Retinal pigment epithelial cell (primary cell): Measurements from ENCODE around the gene KCNMB4.

Experiments used
- DNase-seq: peaks from one replicate; pipeline ENCODE4 v3.0.0-alpha.2; 2010; ENCODE audit warnings: low read depth
- H3K4me3 ChIP-seq: 2 replicates; pipeline ENCODE4 v1.5.1; 2011; ENCODE audit warnings: mild to moderate bottlenecking, low read length, control low read depth, moderate library complexity
- TF ChIP-seq, protein P1 (sequence below): conservative IDR thresholded peaks from 2 replicates; pipeline ENCODE4 v1.5.1; 2011; ENCODE audit warnings: low read depth, low read length, control low read depth, inconsistent platforms

The KCNMB4 gene

GRCh38 chr12:70430400-70430799 is 64.3 kb downstream of the KCNMB4 start:
- no peak overlapping the region for H3K4me3 ChIP-seq
- no peak for DNase-seq
- TF ChIP-seq, protein P1, sequence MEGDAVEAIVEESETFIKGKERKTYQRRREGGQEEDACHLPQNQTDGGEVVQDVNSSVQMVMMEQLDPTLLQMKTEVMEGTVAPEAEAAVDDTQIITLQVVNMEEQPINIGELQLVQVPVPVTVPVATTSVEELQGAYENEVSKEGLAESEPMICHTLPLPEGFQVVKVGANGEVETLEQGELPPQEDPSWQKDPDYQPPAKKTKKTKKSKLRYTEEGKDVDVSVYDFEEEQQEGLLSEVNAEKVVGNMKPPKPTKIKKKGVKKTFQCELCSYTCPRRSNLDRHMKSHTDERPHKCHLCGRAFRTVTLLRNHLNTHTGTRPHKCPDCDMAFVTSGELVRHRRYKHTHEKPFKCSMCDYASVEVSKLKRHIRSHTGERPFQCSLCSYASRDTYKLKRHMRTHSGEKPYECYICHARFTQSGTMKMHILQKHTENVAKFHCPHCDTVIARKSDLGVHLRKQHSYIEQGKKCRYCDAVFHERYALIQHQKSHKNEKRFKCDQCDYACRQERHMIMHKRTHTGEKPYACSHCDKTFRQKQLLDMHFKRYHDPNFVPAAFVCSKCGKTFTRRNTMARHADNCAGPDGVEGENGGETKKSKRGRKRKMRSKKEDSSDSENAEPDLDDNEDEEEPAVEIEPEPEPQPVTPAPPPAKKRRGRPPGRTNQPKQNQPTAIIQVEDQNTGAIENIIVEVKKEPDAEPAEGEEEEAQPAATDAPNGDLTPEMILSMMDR: no peak

DNA sequence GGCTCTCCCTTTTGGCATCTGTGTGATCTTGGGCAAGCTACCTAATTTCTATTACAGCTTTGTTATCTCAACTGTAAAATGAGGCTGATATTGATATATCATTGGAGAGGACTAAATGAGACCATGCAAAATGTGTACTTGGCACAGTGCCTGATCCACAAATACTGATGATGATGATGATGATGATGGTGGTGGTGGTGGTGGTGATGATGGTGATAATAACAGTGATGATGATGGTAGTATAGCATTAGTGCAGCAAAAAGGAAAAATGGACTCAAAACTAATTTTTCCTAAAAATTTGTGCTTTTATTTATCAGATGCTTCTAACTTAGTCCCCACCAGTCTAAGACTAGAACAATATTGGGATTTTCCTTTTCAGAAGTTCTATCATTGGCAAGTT is 70.7 kb downstream of the KCNMB4 start:
- no peak overlapping the region for H3K4me3 ChIP-seq
- no peak for DNase-seq
- TF ChIP-seq, protein P1: no peak

DNA sequence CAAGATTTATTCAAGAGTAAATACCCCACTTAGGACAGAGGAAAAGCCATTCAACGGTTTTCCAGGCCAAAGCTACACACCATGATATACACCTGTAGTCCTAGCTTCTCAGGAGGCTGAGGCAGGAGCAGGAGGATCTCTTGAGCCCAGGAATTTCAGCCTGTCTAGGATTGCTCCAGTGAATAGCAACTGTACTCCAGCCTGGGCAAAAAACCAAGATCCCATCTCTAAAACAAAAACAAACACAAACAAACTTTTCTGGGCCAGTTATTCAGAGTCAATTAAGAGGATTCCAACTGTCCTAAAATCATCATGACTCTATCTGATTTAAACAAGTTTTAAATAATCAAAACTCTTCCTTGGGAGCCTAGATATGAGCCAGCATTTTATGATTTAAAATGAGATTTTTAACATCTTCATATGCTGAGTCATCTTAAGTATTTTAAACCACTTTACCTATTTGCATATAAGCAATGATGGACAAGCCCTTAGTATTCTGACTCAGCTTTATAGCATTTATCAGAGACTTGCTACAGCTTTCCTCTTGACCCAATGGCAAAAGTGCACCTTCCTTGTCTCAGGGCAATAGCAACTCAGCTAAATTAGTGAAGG is 77.1 kb downstream of the KCNMB4 start:
- TF ChIP-seq, protein P1: no peak
- H3K4me3 ChIP-seq: no peak overlapping the region
- peak; percentile 26 for DNase-seq

GRCh38 chr12:70444903-70445302 is 78.8 kb downstream of the KCNMB4 start:
- DNase-seq: no peak
- TF ChIP-seq, protein P1: no peak
- H3K4me3 ChIP-seq: no peak overlapping the region

- H3K4me3 ChIP-seq: no peak overlapping the region
- TF ChIP-seq, protein P1: no peak
- DNase-seq: peak; percentile 26
These were observed 82.3 kb downstream of the KCNMB4 start for GRCh38 chr12:70448371-70448770.

DNA sequence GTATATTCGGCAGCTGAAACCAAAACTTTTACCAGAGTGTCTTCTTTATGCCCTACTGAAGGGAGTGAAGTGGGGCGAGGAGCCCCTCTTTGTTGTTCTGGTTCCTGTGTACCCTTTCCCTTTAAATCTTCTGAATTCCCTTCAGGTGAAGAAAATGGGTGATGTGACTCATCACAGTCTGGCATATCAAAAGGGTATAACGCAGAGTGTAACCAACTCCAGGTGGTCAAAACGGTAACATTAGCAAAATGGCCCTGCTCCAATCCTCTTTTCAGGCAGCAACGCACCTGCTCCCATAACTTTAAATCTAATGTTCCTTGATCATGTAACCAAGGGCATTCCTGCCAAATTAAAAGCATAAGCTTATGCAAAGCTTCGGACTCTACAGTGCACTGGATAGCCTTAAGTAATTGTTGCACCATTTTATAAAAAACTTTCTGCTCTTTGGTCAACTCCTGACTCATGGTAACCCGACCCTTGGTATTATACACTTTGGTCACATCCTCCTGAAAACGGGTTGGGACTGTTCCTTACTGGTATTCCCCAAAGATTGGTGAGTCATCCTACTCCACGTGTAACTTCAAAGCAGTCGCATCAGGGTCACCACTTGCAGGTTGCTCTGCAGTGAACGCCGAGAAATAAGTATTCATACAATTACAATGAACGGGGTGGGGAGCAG is 83.1 kb downstream of the KCNMB4 start:
- TF ChIP-seq, protein P1: no peak
- H3K4me3 ChIP-seq: no peak overlapping the region
- DNase-seq: no peak

- no peak for DNase-seq
- no peak overlapping the region for H3K4me3 ChIP-seq
- TF ChIP-seq, protein P1: no peak
These were observed 83.8 kb downstream of the KCNMB4 start for GRCh38 chr12:70449753-70450341.
